NOMO-1 (cell line): ENCODE data around the gene SERPING1.

Source experiments
- DNase-seq, 2 experiments: peaks; one replicate each; lab custom pipeline; 2025; ENCODE audit not compliant: unreplicated experiment in 2 of 2; lab: John Stamatoyannopoulos, UW

SERPING1 gene

DNA sequence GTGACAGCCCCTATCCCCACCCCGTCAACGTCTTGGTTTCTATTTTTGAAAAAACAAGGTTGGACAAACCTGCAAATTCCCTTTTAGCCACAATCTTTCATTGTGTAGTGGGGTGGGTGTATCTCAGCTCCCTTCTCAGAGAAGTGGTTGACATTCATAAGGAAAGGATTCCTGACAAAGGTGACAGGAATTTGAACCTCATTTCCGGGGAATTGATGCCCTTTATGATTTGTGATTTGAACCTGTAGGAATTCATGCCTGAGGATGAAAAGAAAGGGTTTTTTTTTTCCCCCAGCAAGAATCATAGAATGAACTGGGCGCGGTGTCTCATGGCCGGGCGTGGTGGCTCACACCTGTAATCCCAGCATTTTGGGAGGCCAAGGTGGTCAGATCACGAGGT, 37.8 kb downstream of the SERPING1 start:
- DNase-seq = no peak

GRCh38 chr11:57637626-57638004, 40.1 kb downstream of the SERPING1 start:
- DNase-seq = no peak

DNA sequence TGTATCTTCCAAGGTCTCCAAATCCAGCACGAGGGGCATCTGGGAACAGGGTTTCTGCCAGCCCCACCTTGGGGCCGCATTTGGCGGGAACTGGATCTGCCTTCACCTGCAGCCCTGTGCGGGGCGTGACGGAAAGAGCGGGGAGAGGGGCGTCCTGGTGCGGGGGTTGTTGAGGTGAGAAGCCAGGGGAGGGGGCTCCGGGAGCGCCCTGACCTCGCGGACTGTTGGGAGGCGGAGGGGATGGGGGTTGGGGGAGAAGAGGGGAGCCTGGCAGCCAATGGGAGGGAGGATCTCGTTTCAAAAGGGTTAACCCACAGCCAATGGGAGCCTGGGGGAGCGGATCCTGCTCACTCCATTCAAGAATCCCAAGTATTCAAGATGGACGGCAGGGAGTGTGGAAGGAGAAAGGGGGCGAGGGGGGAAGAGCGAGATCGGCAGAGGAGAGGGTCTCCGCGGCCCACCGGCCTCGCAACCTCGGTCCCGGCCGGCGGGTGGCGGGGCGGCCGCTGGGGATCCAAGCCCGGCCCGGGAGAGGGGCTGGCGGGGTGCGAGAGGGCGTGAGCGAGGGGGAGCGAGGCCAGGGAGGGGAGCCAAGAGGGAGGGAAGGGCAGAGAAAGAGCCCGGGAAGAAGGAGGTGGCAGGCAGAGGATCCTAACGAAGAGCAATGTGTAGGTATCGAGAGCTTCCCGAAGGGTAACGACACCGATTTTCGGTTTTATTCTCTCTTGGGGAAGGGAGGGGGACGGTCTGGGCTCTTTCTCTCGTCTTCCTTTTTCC, 40.7 kb downstream of the SERPING1 start:
- DNase-seq = peak in 1 of 2 experiments; percentile 3

DNA sequence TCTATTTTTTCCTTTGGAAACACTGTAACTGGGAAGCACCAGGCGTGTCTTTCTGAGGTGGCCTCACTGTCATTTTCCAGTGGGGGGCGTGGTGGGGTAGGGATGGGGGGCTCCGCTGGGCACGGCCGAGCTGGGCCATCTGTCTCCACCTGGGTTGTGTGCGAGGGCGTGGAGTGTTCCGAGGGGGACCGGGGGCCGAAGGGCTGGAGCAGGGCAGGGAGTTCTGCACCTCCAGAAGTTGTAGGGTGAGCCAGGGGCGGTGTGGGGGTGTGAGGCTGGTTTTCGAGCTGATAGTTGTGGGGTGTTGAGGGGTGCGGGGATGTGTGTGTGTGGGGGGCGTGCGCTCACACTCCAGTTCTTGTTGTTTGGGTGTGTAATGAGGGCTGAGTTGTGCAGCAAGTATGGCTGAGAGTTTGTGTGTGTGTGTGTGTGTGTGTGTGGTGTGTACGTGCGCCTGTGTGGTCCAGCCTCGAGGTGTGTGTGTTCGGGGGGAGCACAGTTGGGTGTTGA, 41.4 kb downstream of the SERPING1 start:
- no peak for DNase-seq

DNA sequence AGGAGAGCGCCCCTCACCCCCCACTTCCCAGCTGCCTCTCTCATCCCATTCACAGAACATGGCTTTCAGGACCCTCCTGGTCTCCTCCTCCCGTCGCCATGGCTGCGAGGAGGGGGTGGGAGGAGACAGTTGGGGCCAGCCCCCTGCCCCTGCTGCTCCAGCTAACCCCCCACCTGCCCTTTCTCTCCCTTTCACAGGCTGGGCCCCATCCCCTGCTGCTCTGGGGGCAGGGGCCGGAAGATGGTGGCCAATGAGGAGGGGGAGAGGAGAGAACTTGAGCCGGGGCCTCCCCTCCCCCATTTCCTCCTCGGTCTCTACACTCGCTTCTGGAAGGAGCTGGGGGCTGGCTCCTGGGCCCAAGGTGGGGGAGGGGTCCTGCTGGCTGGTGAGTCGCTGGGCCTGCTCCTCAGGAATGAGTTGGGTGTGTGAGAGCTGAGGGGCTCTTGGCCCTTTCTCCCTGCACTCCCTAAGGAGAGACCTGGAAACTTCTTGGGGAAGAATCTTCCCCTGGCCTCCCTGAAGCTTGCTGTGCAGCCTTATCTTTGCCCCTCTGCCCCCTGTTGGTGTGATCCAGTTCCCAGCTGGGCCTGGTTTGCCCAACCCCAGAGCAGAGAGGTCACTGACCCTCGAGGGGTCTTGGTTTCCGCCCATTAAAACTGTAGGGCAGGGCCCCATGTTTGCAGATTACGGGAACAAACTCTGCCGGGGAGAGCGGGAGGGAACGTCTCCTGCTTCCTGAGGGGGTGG, 42.0 kb downstream of the SERPING1 start:
- no peak for DNase-seq

DNA sequence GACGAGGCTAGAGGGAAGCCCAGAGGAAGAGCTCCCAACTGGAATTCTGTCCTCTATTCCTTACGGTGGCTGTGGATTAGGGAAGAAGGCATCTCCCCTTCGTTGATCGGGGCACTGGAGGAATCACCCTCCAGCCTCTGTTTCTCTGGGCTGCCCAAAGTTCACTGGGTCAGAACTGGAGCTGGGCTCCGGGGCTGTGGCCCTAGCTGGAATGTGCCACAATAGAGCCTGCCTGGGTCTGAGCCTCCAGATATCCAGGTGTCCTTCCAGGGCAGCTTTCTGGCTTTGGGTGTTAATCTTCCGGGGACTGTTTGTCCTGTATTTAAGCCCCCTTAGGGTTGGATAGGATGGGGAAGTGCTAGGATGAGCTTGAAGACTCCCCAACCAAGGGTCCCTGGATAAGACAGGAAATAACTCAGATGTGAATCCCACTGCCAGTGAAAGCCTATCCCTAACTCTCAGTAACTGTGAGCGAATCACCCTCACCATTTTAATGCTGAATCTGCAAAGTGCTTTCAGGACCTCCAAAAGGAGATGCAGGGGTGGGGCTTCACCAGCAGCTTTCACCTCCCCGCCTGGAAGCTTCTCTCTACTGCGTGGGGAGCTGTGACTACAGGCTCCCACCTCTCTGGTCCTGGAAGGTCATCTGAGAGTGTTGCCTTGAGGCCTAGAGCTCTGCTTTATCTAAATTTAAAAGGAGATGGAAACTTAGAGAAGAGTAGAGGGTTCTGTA, 42.7 kb downstream of the SERPING1 start:
- no peak for DNase-seq

GRCh38 chr11:57641011-57641807, 43.7 kb downstream of the SERPING1 start:
- DNase-seq = peak; percentile 44 to 46

DNA sequence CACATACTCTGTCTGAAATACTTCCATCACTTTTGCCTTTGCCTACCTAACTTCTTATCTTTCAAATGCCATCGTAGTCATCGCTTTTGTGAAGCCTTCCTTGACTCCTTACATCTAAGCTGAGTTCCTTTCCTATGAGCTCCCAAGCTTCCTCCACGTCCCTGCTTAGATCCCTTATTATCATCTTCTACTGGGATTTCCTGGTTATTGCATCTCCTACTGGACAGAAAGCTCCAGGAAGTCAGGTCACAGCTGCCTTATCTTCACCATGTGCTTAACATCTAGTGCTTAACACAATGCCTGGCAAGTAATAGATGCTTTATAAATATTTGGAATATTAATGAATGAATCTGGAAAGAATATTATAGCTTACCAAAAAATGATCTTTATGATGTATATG, 46.3 kb downstream of the SERPING1 start:
- no peak for DNase-seq

DNA sequence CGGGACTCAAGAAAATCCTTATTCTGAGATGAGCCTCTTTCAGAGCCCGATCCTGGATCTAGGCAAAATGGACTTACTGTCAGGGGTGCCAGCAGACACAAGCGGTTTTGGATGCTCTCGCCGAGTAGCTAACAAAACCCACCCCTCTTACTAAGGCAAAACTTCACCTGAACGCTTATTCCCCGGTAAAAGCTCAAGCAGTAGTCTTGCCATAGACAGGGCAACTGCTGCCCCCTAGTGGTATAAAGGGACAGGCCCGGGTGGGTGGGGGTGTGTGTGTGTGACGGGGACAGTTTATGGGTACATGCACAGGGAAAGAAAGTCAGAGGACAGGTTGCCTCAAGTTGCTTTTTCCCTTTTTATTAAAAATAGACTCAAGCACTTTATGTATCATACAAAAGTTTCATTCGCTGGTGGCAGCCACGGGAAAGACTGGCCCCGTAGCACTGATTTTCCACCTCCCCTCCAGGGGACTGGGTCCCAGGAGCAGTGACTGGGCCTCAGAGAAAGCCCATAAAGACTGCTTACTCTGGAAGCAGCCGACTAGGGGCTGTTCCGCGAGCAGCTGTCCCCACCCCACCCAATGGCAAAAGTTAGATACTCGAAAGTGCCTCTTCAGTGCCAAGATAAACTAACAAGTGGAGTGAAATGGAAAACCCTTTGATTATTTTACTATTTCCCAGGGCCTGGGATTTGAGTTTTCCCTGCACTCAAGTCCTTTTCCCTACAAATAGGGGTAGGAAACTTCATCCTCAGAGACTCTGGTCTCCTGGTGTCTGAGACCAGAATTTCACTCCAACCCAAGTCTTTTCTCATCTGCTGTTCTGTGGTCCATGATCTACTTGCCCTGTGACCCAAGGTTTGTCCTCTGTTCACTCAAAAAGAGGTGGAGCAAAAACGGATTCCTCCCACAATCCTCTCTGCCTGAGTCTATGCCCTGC, 47.5 kb downstream of the SERPING1 start:
- peak; percentile 67 to 76 for DNase-seq

DNA sequence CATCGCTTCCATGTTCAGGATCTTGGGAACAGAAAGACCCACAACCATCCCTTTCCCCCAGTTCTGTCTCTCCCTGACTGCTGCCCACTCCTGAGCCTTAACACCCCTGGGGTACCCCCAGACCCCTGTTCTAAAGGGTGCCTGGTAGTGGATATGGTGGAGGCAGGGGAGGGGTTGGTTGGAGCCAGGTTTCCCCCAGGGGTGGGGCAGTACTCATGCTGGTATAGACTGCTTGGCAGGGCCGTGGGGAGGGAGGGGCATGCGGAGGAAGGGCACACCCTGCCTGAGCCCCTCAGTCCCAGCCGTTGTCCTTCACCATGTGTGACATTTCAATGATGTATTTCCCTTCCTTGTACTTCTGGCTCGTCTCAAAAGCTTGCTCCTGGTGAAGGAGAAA, 48.2 kb downstream of the SERPING1 start:
- DNase-seq = no peak

DNA sequence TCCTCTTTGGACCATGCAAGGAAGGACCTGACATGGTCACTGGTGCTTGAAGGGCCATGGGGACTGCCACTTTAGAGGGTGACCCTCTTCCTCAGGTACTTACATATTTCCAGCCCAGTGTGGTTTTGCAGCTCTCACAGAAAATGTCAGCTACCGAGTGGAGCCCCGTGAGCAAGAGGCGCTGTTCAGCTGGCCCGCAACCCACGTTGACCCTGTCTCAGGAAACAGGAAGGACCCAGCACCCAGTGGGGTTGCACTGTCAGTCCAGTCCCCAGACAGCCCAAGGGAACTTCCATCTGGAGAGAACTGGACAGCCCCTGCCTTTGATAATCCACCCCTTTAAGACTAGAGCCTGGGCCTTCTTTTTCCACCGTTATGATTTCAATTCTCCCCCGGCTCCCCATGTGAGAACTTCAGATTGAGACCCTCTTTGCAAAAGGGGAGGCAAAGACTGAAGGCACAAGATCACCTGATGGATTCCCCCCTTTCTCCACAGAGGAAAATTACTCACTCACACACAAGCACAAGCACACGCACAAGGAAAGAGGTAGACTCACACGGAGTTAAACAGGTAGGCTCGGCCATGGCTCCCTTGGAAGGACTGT, 48.8 kb downstream of the SERPING1 start:
- no peak for DNase-seq

DNA sequence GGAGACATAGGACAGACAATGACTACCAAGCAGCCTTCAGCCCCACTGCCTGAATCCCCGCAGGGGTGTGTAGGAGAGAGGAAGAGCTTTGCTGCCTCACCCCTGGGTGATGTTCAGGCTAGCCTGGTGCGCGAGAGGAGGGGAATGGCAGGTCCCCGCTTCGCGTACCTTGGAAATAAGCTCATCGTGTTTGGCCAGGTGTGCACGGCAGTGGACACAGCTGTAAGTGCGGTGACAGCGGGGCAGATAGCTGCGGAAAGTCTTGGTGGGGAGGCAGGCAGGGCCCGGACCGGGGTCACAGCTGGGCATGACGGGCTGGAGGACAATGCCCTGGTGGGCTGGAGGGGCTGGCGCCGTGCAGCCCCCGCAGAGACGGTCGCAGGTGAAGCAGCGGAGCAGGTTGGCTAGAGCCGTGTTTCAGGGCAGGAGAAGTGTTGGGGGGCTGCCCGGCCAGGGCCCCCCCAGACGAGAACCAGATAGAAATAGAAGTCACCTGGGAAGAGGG, 49.4 kb downstream of the SERPING1 start:
- DNase-seq = no peak

DNA sequence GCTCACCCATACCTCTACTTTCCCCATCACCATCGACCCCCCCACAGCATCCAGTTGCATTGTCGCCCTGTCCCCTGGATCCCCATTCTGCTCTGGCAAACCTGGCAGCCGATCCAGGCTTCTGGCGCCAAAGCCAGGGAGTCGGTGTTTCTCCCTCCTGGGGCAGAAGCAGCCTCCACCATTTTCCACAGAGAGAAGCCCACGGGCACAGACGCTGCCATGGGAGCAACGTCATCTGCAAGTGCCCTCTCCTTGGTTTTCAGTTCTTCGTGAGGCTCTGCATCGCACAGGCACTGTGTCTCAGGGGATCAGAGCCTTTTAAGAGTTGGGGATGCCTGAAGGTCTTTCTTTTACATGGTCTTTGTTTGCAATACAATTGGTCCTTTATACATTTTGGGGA, 49.9 kb downstream of the SERPING1 start:
- DNase-seq = no peak

GRCh38 chr11:57647960-57648800, 50.7 kb downstream of the SERPING1 start:
- peak in 1 of 2 experiments; percentile 10 for DNase-seq

DNA sequence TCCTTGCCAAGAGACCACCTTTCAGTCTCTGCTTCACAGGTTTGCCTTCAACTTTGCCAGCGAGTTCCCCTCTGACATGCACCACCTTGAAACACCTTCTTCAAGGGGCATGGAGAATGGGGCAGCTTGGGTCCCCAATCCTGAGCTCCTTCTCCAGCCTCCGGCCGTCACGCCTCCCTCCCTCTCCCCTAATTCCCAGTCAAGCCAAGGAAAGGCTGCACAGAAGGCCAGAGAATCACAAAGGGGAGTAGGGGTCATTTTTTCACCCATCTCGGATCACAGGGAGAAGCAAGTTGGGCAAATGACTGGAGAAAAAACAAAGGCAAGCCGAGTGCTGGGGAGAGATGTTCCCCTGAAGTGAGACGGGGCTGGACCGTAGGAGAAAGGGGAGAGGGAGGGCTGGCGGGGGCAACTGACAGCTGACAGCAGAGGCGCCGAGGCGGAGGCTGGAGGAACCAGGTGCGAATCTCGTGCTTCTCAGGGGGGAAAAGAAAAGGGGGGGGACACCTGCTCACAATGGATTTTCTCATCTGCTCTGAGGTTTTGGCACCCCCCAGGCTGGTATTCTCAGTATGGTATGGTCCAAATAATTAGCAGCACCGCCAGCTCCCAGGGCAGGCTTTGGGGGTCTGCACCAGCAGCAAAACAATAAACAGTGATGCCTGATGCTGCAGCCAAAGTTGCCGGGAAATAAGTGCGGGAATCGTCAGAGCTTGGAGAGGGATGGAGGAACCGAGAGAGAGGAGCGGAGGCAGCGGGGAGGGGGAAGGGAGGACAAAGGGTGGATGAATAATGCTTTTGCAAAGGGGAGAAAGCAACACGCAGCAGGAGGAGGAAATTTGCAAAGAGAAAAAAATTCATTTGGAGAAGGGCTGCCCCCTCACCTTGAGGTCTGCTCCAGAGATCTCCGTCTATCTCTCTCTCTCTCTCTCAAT, 51.6 kb downstream of the SERPING1 start:
- DNase-seq = no peak

- peak in 1 of 2 experiments; percentile 23 for DNase-seq
Measured at GRCh38 chr11:57649826-57650738, 52.6 kb downstream of the SERPING1 start, which contains the start of gene YPEL4. Gene YPEL4 (minus strand): TSS chr11:57649912. CDS start chr11:57647107, 2,805 bp downstream.
